SK-N-SH treated with all-trans-retinoic acid at 6 μM for 48 hours (cell line): ENCODE measurements around the gene ACOX3.

Experiments used
- GLIS3 ChIP-seq: fragments of 250-450 bp; sonication (Bioruptor Pico); IDR thresholded peaks from 2 replicates; pipeline ENCODE4 v1.5.0; 2020; ENCODE audit warnings: mild to moderate bottlenecking, moderate library complexity
- ISL1 ChIP-seq: fragments of 250-450 bp; sonication (Bioruptor Pico); IDR thresholded peaks from 2 replicates; pipeline ENCODE4 v2.1.2; 2022; ENCODE audit warnings: mild to moderate bottlenecking, moderate library complexity
- PPARA ChIP-seq: fragments of 250-450 bp; sonication (Bioruptor Pico); IDR thresholded peaks from 2 replicates; pipeline ENCODE4 v1.5.0; 2020; ENCODE audit warnings: mild to moderate bottlenecking, borderline replicate concordance
- SNAI2 ChIP-seq: fragments of 250-450 bp; sonication (Bioruptor Pico); IDR thresholded peaks from 2 replicates; pipeline ENCODE4 v1.5.0; 2020; ENCODE audit warnings: mild to moderate bottlenecking, moderate library complexity
- ZNF70 ChIP-seq: fragments of 450-650 bp; formaldehyde crosslinking; IDR thresholded peaks from 2 replicates; pipeline ENCODE4 v1.5.0; 2020; ENCODE audit warnings: mild to moderate bottlenecking, moderate library complexity
- ZNF8 ChIP-seq: fragments of 450-650 bp; formaldehyde crosslinking; IDR thresholded peaks from 2 replicates; pipeline ENCODE4 v1.5.0; 2020; ENCODE audit warnings: mild to moderate bottlenecking, moderate library complexity
- TF ChIP-seq, protein P1 (sequence below): fragments of 250-450 bp; sonication (Bioruptor Pico); IDR thresholded peaks from 2 replicates; pipeline ENCODE4 v1.5.0; 2020; ENCODE audit warnings: mild to moderate bottlenecking, moderate library complexity
- TF ChIP-seq, protein P2 (sequence below): fragments of 250-450 bp; sonication (Bioruptor Pico); IDR thresholded peaks from 2 replicates; pipeline ENCODE4 v1.8.0; 2020; ENCODE audit warnings: mild to moderate bottlenecking, moderate library complexity, borderline replicate concordance
- TF ChIP-seq, protein P3 (sequence below): fragments of 250-450 bp; sonication (Bioruptor Pico); IDR thresholded peaks from 2 replicates; pipeline ENCODE4 v1.5.1; 2021; ENCODE audit warnings: mild to moderate bottlenecking, moderate library complexity

DNA sequence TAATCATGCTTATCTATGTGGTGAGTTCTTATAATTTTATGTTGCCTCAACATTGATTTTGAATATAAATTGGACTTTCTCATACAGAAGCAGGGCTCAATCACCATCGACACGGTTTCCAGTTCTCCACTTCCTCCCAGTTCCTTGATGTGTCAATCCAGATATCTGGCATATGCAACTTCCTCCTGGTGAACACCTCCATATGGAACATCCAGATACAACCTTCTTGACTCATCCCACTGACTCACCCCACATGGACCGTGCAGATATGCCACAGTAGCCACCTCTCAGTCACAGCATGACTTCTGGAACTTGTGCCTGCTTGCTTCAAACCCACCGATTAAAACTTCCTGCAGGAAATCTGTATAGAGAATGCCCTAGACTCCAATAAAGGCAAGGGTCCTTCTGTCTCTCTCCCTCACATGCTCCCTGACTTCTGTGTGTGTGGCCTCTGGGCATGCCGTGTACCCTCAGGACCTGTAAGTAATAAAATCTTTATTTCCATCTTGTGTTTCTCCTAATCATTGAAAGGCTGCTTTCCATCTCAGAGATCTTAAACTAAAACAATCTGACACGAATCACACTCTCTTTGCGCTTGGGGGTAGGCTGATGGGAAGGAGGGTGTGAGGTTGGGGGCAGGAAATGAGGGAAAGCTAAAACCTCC lies 104.0 kb downstream of the ACOX3 start:
- no peak for TF ChIP-seq PPARA (CRISPR knock-in tag)
- no peak for TF ChIP-seq ISL1 (CRISPR knock-in tag)
- TF ChIP-seq ZNF70 (CRISPR knock-in tag), result no peak
- TF ChIP-seq, protein P1, sequence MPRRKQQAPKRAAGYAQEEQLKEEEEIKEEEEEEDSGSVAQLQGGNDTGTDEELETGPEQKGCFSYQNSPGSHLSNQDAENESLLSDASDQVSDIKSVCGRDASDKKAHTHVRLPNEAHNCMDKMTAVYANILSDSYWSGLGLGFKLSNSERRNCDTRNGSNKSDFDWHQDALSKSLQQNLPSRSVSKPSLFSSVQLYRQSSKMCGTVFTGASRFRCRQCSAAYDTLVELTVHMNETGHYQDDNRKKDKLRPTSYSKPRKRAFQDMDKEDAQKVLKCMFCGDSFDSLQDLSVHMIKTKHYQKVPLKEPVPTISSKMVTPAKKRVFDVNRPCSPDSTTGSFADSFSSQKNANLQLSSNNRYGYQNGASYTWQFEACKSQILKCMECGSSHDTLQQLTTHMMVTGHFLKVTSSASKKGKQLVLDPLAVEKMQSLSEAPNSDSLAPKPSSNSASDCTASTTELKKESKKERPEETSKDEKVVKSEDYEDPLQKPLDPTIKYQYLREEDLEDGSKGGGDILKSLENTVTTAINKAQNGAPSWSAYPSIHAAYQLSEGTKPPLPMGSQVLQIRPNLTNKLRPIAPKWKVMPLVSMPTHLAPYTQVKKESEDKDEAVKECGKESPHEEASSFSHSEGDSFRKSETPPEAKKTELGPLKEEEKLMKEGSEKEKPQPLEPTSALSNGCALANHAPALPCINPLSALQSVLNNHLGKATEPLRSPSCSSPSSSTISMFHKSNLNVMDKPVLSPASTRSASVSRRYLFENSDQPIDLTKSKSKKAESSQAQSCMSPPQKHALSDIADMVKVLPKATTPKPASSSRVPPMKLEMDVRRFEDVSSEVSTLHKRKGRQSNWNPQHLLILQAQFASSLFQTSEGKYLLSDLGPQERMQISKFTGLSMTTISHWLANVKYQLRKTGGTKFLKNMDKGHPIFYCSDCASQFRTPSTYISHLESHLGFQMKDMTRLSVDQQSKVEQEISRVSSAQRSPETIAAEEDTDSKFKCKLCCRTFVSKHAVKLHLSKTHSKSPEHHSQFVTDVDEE (CRISPR knock-in tag), result no peak
- TF ChIP-seq, protein P2, sequence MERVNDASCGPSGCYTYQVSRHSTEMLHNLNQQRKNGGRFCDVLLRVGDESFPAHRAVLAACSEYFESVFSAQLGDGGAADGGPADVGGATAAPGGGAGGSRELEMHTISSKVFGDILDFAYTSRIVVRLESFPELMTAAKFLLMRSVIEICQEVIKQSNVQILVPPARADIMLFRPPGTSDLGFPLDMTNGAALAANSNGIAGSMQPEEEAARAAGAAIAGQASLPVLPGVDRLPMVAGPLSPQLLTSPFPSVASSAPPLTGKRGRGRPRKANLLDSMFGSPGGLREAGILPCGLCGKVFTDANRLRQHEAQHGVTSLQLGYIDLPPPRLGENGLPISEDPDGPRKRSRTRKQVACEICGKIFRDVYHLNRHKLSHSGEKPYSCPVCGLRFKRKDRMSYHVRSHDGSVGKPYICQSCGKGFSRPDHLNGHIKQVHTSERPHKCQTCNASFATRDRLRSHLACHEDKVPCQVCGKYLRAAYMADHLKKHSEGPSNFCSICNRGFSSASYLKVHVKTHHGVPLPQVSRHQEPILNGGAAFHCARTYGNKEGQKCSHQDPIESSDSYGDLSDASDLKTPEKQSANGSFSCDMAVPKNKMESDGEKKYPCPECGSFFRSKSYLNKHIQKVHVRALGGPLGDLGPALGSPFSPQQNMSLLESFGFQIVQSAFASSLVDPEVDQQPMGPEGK (CRISPR knock-in tag), result no peak
- no peak for TF ChIP-seq ZNF8 (CRISPR knock-in tag)
- no peak for TF ChIP-seq GLIS3
- TF ChIP-seq SNAI2 (CRISPR knock-in tag), result no peak
- TF ChIP-seq, protein P3, sequence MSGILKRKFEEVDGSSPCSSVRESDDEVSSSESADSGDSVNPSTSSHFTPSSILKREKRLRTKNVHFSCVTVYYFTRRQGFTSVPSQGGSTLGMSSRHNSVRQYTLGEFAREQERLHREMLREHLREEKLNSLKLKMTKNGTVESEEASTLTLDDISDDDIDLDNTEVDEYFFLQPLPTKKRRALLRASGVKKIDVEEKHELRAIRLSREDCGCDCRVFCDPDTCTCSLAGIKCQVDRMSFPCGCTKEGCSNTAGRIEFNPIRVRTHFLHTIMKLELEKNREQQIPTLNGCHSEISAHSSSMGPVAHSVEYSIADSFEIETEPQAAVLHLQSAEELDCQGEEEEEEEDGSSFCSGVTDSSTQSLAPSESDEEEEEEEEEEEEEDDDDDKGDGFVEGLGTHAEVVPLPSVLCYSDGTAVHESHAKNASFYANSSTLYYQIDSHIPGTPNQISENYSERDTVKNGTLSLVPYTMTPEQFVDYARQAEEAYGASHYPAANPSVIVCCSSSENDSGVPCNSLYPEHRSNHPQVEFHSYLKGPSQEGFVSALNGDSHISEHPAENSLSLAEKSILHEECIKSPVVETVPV (CRISPR knock-in tag), result no peak
